HCT116 (cell line): ENCODE measurements around the gene GPR63. TPM values are rescaled to one million over a fixed set of nuclear protein-coding genes. Genes with fewer than 3 reads are reported as not detected.
A peak's percentile ranks its signal among the peaks of the same experiment; 100 is the strongest.

Experiments used
- ATAC-seq: fragments of 200-7000 bp; cut with Tn5 transposase; 2 replicates; pipeline ENCODE4 v1.9.1; 2020; ENCODE audit warnings: mild to moderate bottlenecking, moderate library complexity
- BruUV-seq: library from RNA; stranded (reverse); fragments of 400-500 nt; replicated peaks from 2 replicates; lab custom pipeline; 2021; lab: Mats Ljungman, UMichigan
- CTCF ChIA-PET: fragments of 300-600 bp; sonication (Branson Sonifier 250); formaldehyde crosslinking; loops from one replicate; lab custom pipeline; 2021; ENCODE audit warnings: antibody characterized with exemption; lab: Charles Lee
- POLR2A ChIA-PET: fragments of 300-600, 350-600 bp; sonication (Branson Sonifier 250); formaldehyde crosslinking; loops from one replicate; lab custom pipeline; 2021; ENCODE audit warnings: antibody characterized with exemption; lab: Charles Lee
- RAD21 ChIA-PET, 2 experiments: fragments of 300-600 bp; sonication (Branson Sonifier 250); formaldehyde crosslinking; loops; one replicate each; lab custom pipeline; 2023; ENCODE audit warnings: low total read pairs in 2 of 2; ENCODE audit not compliant: uncharacterized antibody in 2 of 2, unreplicated experiment in 2 of 2, low non-redundant PET in 1 of 2; lab: Charles Lee
- DNase-seq: peaks from one replicate; pipeline ENCODE4 v3.0.0-alpha.2; 2010; ENCODE audit warnings: low read depth, low spot score
- H2AFZ ChIP-seq: fragments of 200-600 bp; shearing (Covaris generic), sonication (generic); 2 replicates; pipeline ENCODE4 v1.6.1; 2017; ENCODE audit warnings: low read depth, mixed run types, mixed read lengths, antibody characterized with exemption, low read length; ENCODE audit not compliant: poor library complexity, severe bottlenecking
- H3K27ac ChIP-seq: 2 replicates; pipeline ENCODE4 v1.5.1; 2012; ENCODE audit warnings: low read depth, low read length
- H3K27me3 ChIP-seq: fragments of 200-600 bp; sonication (generic); 2 replicates; pipeline ENCODE4 v1.6.1; 2016; ENCODE audit warnings: mixed run types, low read length, mixed read lengths; ENCODE audit not compliant: insufficient read depth
- H3K36me3 ChIP-seq, 2 experiments: fragments of 200-500 bp in 1 of 2; fragments of 200-600 bp in 1 of 2; sonication (Bioruptor generic) in 1 of 2; sonication (generic) in 1 of 2; 2 replicates each; pipeline versions ENCODE4 v1.5.1 to v1.6.1; 2014 to 2016; ENCODE audit warnings: low read length in 2 of 2, inconsistent platforms in 1 of 2, mixed read lengths in 1 of 2, mixed run types in 1 of 2; ENCODE audit not compliant: insufficient read depth in 2 of 2, control insufficient read depth in 1 of 2
- H3K4me1 ChIP-seq, 2 experiments: fragments of 200-600 bp in 1 of 2; sonication (generic) in 1 of 2; 2 replicates each; pipeline versions ENCODE4 v1.5.1 to v1.6.1; 2012 to 2017; ENCODE audit warnings: low read length in 2 of 2, inconsistent platforms in 1 of 2, mild to moderate bottlenecking in 1 of 2, mixed read lengths in 1 of 2, mixed run types in 1 of 2, moderate library complexity in 1 of 2; ENCODE audit not compliant: insufficient read depth in 2 of 2, control insufficient read depth in 1 of 2
- H3K4me2 ChIP-seq: fragments of 200-600 bp; sonication (generic); 2 replicates; pipeline ENCODE4 v1.6.1; 2017; ENCODE audit warnings: mixed run types, low read length, mixed read lengths
- H3K4me3 ChIP-seq, 2 experiments: fragments of 200-600 bp in 1 of 2; sonication (generic) in 1 of 2; replicated peaks in 1 of 2; 2 replicates each; pipeline ENCODE4 v1.5.1; 2011 to 2016; ENCODE audit warnings: low read length in 2 of 2, control low read depth in 1 of 2, low read depth in 1 of 2, mild to moderate bottlenecking in 1 of 2, mixed read lengths in 1 of 2, mixed run types in 1 of 2
- H3K79me2 ChIP-seq: fragments of 200-600 bp; sonication (generic); 2 replicates; pipeline ENCODE4 v1.6.1; 2017; ENCODE audit warnings: mild to moderate bottlenecking, mixed run types, low read length, moderate library complexity, mixed read lengths; ENCODE audit not compliant: insufficient read depth
- H3K9ac ChIP-seq: fragments of 200-600 bp; sonication (generic); 2 replicates; pipeline ENCODE4 v1.6.1; 2016; ENCODE audit warnings: low read length, mixed read lengths
- H3K9me2 ChIP-seq: fragments of 200-600 bp; sonication (generic), shearing (Covaris generic); 2 replicates; pipeline ENCODE4 v1.6.1; 2017; ENCODE audit warnings: mixed run types, mild to moderate bottlenecking, moderate library complexity; ENCODE audit not compliant: insufficient read depth
- H3K9me3 ChIP-seq, 2 experiments: fragments of 200-500 bp in 1 of 2; fragments of 200-600 bp in 1 of 2; sonication (Bioruptor generic) in 1 of 2; sonication (generic) in 1 of 2; 2 replicates each; pipeline ENCODE4 v1.6.1; 2014 to 2017; ENCODE audit warnings: low read length in 2 of 2, mixed read lengths in 2 of 2, inconsistent platforms in 1 of 2, low read depth in 1 of 2, mild to moderate bottlenecking in 1 of 2, mixed run types in 1 of 2, moderate library complexity in 1 of 2; ENCODE audit not compliant: control insufficient read depth in 1 of 2, insufficient read depth in 1 of 2
- H4K20me1 ChIP-seq: fragments of 200-600 bp; sonication (generic), shearing (Covaris generic); 2 replicates; pipeline ENCODE4 v1.6.1; 2017; ENCODE audit warnings: mixed run types, mild to moderate bottlenecking, moderate library complexity; ENCODE audit not compliant: insufficient read depth
- CBX3 ChIP-seq: IDR thresholded peaks from 2 replicates; pipeline ENCODE4 v1.6.1; 2012; ENCODE audit warnings: low read depth
- EGR1 ChIP-seq: IDR thresholded peaks from 2 replicates; pipeline ENCODE4 v1.6.1; 2012; ENCODE audit warnings: low read depth
- EZH2 ChIP-seq: fragments of 200-600 bp; sonication (generic); IDR thresholded peaks from 2 replicates; pipeline ENCODE4 v1.6.1; 2017; ENCODE audit warnings: antibody characterized with exemption, mixed run types
- FOSL1 ChIP-seq: IDR thresholded peaks from 2 replicates; pipeline ENCODE4 v1.6.1; 2012; ENCODE audit warnings: low read depth
- POLR2A ChIP-seq: IDR thresholded peaks from 2 replicates; pipeline ENCODE4 v1.7.0; 2011; ENCODE audit warnings: borderline replicate concordance; ENCODE audit not compliant: insufficient read depth, insufficient read length; ENCODE audit errors: extremely low read depth
- RAD21 ChIP-seq: IDR thresholded peaks from 2 replicates; pipeline ENCODE4 v1.6.1; 2012; ENCODE audit warnings: low read depth, mild to moderate bottlenecking
- SP1 ChIP-seq: IDR thresholded peaks from 2 replicates; pipeline ENCODE4 v1.6.1; 2012; ENCODE audit warnings: low read depth
- SRF ChIP-seq: IDR thresholded peaks from 2 replicates; pipeline ENCODE4 v1.6.1; 2012; ENCODE audit warnings: low read depth
- TCF7L2 ChIP-seq: IDR thresholded peaks from 2 replicates; pipeline ENCODE4 v1.7.0; 2011; ENCODE audit warnings: borderline replicate concordance, inconsistent platforms; ENCODE audit not compliant: insufficient read depth, insufficient read length; ENCODE audit errors: extremely low read depth
- ZBTB33 ChIP-seq: IDR thresholded peaks from 2 replicates; pipeline ENCODE4 v1.6.1; 2011; ENCODE audit warnings: mild to moderate bottlenecking, low read length, moderate library complexity; ENCODE audit not compliant: insufficient replicate concordance; ENCODE audit errors: extremely low read depth
- ZNF274 ChIP-seq: fragments of 200-500 bp; sonication (Bioruptor generic); IDR thresholded peaks from 2 replicates; pipeline ENCODE4 v1.6.1; 2014; ENCODE audit warnings: mild to moderate bottlenecking, low read depth, low read length, inconsistent platforms
- intact Hi-C: fragments of 100-400 bp; cut with micrococcal nuclease; formaldehyde crosslinking; loops from 2 replicates; pipeline ENCODE4 v1.10.0; 2022
- total RNA-seq: library from RNA; stranded (reverse); gene quantifications from one replicate; pipeline ENCODE4 v1.2.1, GENCODE V29; 2021; ENCODE audit not compliant: unreplicated experiment

GPR63 gene
- total RNA-seq, 1 experiment from 2014 or later = 3.5 TPM

- POLR2A ChIA-PET = no interaction called here
- BruUV-seq = no TSS peak
Measured at GRCh38 chr6:96814625-96815024, 22.7 kb downstream of the GPR63 start.

GRCh38 chr6:96812077-96812703 is 25.1 kb downstream of the GPR63 start:
- BruUV-seq = no TSS peak
- Histone ChIP-seq H3K4me1 (no peaks in the 10 kb centered on the region), H3K79me2 (peaks cover 11% of the 10 kb centered on the region), H3K27ac (no peak overlapping the region), H3K4me2 (peak overlapping the region; percentile 13; the same call in 1 of the 2 replicates), H3K4me3 (no peak overlapping the region), H3K9me3 (no peaks in the 10 kb centered on the region), H4K20me1 (no peaks in the 10 kb centered on the region), H2AFZ (no peak overlapping the region), H3K27me3 (no peaks in the 10 kb centered on the region), H3K36me3 (no peaks in the 10 kb centered on the region), H3K9ac (no peak overlapping the region), H3K9me2 (no peaks in the 10 kb centered on the region)
- ATAC-seq = no peak
- ChIA-PET CTCF (no interaction called here), POLR2A (no interaction called here), RAD21 (no interaction called here)
- intact Hi-C loops = no loop called here
- DNase-seq = no peak
- no peak for TF ChIP-seq CBX3
- TF ChIP-seq EZH2 = no peak
- TF ChIP-seq TCF7L2 = no peak
- no peak for TF ChIP-seq SRF
- TF ChIP-seq ZBTB33 = no peak
- TF ChIP-seq EGR1 = no peak
- TF ChIP-seq FOSL1 = no peak
- TF ChIP-seq RAD21 = no peak
- no peak for TF ChIP-seq SP1
- TF ChIP-seq POLR2A = no peak

More at GRCh38 chr6:96814625-96815024, 22.7 kb downstream of the GPR63 start:
- Histone ChIP-seq H3K4me3 (no peak overlapping the region), H3K79me2 (peaks cover 18% of the 10 kb centered on the region), H3K4me1 (no peaks in the 10 kb centered on the region), H3K27ac (no peak overlapping the region), H4K20me1 (no peaks in the 10 kb centered on the region), H3K9me2 (no peaks in the 10 kb centered on the region), H3K27me3 (no peaks in the 10 kb centered on the region), H3K9ac (no peak overlapping the region), H3K9me3 (no peaks in the 10 kb centered on the region), H2AFZ (no peak overlapping the region), H3K4me2 (no peak overlapping the region), H3K36me3 (no peaks in the 10 kb centered on the region)
- RAD21 ChIA-PET = no interaction called here
- intact Hi-C loops = no loop called here
- DNase-seq (no peak), ATAC-seq (no peak)
- CTCF ChIA-PET = no interaction called here
- TF ChIP-seq EGR1 (no peak), RAD21 (no peak), ZNF274 (no peak)
